ENCODE results near the gene CSE1L.

GRCh38 chr20:49078310-49078709, 32.2 kb downstream of the CSE1L start:
- TF ChIP-seq, protein P1, sequence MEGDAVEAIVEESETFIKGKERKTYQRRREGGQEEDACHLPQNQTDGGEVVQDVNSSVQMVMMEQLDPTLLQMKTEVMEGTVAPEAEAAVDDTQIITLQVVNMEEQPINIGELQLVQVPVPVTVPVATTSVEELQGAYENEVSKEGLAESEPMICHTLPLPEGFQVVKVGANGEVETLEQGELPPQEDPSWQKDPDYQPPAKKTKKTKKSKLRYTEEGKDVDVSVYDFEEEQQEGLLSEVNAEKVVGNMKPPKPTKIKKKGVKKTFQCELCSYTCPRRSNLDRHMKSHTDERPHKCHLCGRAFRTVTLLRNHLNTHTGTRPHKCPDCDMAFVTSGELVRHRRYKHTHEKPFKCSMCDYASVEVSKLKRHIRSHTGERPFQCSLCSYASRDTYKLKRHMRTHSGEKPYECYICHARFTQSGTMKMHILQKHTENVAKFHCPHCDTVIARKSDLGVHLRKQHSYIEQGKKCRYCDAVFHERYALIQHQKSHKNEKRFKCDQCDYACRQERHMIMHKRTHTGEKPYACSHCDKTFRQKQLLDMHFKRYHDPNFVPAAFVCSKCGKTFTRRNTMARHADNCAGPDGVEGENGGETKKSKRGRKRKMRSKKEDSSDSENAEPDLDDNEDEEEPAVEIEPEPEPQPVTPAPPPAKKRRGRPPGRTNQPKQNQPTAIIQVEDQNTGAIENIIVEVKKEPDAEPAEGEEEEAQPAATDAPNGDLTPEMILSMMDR (IDR thresholded peaks at IDR 0.05) = no peak
- no peak for TF ChIP-seq POLR2A (IDR thresholded peaks at IDR 0.05)
